ENCODE measurements around the gene MAPK4.
"Not testable (repeated sequence)": the region's sequence is repeated elsewhere in the genome, so short reads cannot be mapped to it uniquely, and the experiment has no call there.

MAPK4 gene

DNA sequence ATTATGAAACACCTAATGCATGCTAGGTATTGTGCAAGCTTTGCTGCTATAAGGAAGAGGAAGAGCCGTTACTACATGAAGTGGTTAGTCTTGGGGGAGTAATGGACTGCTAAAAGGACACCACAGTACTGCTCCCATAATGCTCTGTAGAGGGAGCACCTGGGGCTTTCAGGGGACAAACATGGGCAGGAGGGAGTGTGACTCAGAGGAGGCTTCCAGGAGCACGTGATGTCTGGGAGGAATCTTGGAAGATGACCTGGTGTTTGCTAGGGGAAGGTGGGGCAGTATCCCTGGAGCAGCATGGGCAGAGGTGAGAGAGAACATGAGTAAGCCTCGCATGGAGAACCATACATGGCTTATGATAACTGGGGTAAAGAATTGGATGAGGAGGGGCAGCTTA, 18.8 kb downstream of the MAPK4 start:
- Histone ChIP-seq H3K27me3 (ENCODE audit: low read depth, low read length) (no peaks in the 10 kb centered on the region), H3K9me3 (ENCODE audit: control insufficient read depth in 1 of 2, low read length in 2 of 2) (no peaks in the 10 kb centered on the region), H3K27ac (ENCODE audit: low read length) (no peak overlapping the region), H3K36me3 (ENCODE audit: control insufficient read depth in 1 of 2, insufficient read depth in 2 of 2, low read length in 2 of 2) (no peaks in the 10 kb centered on the region), H3K4me1 (ENCODE audit: control insufficient read depth in 1 of 2, insufficient read depth in 2 of 2, low read length in 2 of 2) (no peaks in the 10 kb centered on the region), H3K4me3 (ENCODE audit: low read depth in 1 of 2, low read length in 2 of 2) (no peak overlapping the region)

- H3K9me3 ChIP-seq (ENCODE audit: control insufficient read depth in 1 of 2, low read length in 2 of 2), result no peaks in the 10 kb centered on the region
- no peaks in the 10 kb centered on the region for H3K36me3 ChIP-seq (ENCODE audit: control insufficient read depth in 1 of 2, insufficient read depth in 2 of 2, low read length in 2 of 2)
- H3K27me3 ChIP-seq (ENCODE audit: low read depth, low read length), result no peaks in the 10 kb centered on the region
- no peak overlapping the region for H3K27ac ChIP-seq (ENCODE audit: low read length)
- H3K4me1 ChIP-seq (ENCODE audit: control insufficient read depth in 1 of 2, insufficient read depth in 2 of 2, low read length in 2 of 2), result no peaks in the 10 kb centered on the region
- no peak overlapping the region for H3K4me3 ChIP-seq (ENCODE audit: low read depth in 1 of 2, low read length in 2 of 2)
These were observed 19.3 kb downstream of the MAPK4 start for GRCh38 chr18:50579061-50579774.

- no peaks in the 10 kb centered on the region for H3K9me3 ChIP-seq (ENCODE audit: control insufficient read depth in 1 of 2, low read length in 2 of 2)
- no peaks in the 10 kb centered on the region for H3K27me3 ChIP-seq (ENCODE audit: low read depth, low read length)
- H3K36me3 ChIP-seq (ENCODE audit: control insufficient read depth in 1 of 2, insufficient read depth in 2 of 2, low read length in 2 of 2), result no peaks in the 10 kb centered on the region
- no peak overlapping the region for H3K4me3 ChIP-seq (ENCODE audit: low read depth in 1 of 2, low read length in 2 of 2)
- no peaks in the 10 kb centered on the region for H3K4me1 ChIP-seq (ENCODE audit: control insufficient read depth in 1 of 2, insufficient read depth in 2 of 2, low read length in 2 of 2)
- H3K27ac ChIP-seq (ENCODE audit: low read length), result no peak overlapping the region
These were observed 21.6 kb downstream of the MAPK4 start for GRCh38 chr18:50581517-50581916.

DNA sequence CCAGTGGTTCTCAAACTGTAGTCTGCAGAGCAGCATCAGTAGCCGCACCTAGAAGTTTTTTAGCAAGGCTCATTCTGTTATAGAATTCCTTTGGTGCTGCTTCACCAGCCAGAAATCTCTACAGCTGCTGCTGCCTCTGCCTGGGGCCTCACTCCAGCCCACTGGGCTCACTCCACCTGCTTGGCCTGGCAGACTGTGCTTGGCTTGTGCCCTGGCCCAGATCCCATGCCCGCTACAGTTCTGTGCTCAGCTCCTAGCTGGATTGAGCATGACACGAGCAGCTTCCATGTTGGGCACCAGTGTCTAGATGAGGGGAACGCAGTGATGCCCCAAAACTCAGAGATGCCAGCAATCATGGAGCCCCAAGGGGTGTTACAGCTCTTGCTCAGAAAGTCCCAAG, 22.6 kb downstream of the MAPK4 start:
- no peaks in the 10 kb centered on the region for H3K36me3 ChIP-seq (ENCODE audit: control insufficient read depth in 1 of 2, insufficient read depth in 2 of 2, low read length in 2 of 2)
- H3K27me3 ChIP-seq (ENCODE audit: low read depth, low read length), result no peaks in the 10 kb centered on the region
- no peak overlapping the region for H3K4me3 ChIP-seq (ENCODE audit: low read depth in 1 of 2, low read length in 2 of 2)
- no peaks in the 10 kb centered on the region for H3K4me1 ChIP-seq (ENCODE audit: control insufficient read depth in 1 of 2, insufficient read depth in 2 of 2, low read length in 2 of 2)
- H3K27ac ChIP-seq (ENCODE audit: low read length), result no peak overlapping the region
- no peaks in the 10 kb centered on the region for H3K9me3 ChIP-seq (ENCODE audit: control insufficient read depth in 1 of 2, low read length in 2 of 2)

DNA sequence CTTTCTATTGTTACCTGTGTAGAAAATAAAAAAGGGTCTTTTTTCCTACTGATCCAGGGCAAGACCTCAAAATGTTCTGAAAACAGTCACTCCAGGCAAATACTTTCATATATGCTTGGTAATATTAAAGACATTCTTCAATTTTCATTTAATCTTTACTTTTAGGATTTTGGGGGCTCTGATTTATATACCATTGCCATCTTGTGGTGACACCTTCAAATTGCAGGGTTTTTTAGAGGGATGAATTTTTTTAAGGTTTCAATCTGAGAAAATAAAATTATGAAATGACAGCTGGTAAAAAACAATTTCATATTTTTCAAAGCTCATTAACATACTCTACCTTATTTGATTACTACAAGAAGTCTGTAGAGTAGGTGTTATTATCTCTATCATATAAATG, 26.8 kb downstream of the MAPK4 start:
- Histone ChIP-seq H3K36me3 (ENCODE audit: control insufficient read depth in 1 of 2, insufficient read depth in 2 of 2, low read length in 2 of 2) (no peaks in the 10 kb centered on the region), H3K4me1 (ENCODE audit: control insufficient read depth in 1 of 2, insufficient read depth in 2 of 2, low read length in 2 of 2) (no peaks in the 10 kb centered on the region), H3K27ac (ENCODE audit: low read length) (no peak overlapping the region), H3K4me3 (ENCODE audit: low read depth in 1 of 2, low read length in 2 of 2) (no peak overlapping the region), H3K27me3 (ENCODE audit: low read depth, low read length) (no peaks in the 10 kb centered on the region), H3K9me3 (ENCODE audit: control insufficient read depth in 1 of 2, low read length in 2 of 2) (peaks cover 0 to 4% of the 10 kb centered on the region in 2 donors)

DNA sequence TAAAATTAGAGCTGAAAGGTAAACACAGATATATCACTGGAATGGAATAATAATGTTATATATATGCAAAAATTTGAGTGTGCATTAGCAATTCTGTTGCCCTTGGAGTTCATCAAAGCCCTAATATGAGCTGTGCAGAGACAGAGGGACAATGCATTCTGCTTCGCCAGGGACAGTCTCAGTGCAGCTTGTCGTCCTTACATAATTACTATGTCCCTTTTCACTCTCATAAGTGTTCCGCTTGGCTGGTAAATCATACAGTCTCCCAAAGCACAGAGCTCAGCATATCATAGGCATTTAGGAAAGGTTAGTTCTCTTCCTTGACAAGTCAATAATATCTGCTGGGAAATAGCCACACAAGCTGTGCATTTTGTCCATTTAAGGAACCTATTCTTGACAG, 30.7 kb downstream of the MAPK4 start:
- Histone ChIP-seq H3K4me1 (ENCODE audit: control insufficient read depth in 1 of 2, insufficient read depth in 2 of 2, low read length in 2 of 2) (no peaks in the 10 kb centered on the region), H3K4me3 (ENCODE audit: low read depth in 1 of 2, low read length in 2 of 2) (no peak overlapping the region), H3K27ac (ENCODE audit: low read length) (no peak overlapping the region)

DNA sequence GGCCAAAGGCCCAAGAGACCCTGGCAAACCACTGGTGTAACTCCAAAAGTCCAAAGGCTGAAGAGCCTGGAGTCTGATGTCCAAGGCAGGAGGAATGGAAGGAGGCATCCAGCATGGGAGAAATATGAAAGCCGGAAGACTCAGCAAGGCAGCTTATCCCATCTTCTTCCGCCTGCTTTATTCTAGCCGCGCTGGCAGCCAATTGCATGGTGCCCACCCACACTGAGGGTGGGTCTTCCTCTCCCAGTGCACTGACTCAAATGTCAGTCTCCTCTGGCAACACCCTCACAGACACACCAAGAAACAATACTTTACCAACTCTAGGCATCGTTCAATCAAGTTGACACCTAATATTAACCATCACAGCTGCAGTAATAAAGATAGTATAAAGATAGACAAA, 34.1 kb downstream of the MAPK4 start:
- Histone ChIP-seq H3K27me3 (ENCODE audit: low read depth, low read length) (no peaks in the 10 kb centered on the region), H3K36me3 (ENCODE audit: control insufficient read depth in 1 of 2, insufficient read depth in 2 of 2, low read length in 2 of 2) (no peaks in the 10 kb centered on the region), H3K27ac (ENCODE audit: low read length) (no peak overlapping the region)

More for the DNA sequence above, 30.7 kb downstream of the MAPK4 start:
- H3K36me3 ChIP-seq (ENCODE audit: control insufficient read depth in 1 of 2, insufficient read depth in 2 of 2, low read length in 2 of 2), result no peaks in the 10 kb centered on the region
- H3K27me3 ChIP-seq (ENCODE audit: low read depth, low read length), result no peaks in the 10 kb centered on the region
- H3K9me3 ChIP-seq (ENCODE audit: control insufficient read depth in 1 of 2, low read length in 2 of 2), result peaks cover 0 to 4% of the 10 kb centered on the region in 2 donors

DNA sequence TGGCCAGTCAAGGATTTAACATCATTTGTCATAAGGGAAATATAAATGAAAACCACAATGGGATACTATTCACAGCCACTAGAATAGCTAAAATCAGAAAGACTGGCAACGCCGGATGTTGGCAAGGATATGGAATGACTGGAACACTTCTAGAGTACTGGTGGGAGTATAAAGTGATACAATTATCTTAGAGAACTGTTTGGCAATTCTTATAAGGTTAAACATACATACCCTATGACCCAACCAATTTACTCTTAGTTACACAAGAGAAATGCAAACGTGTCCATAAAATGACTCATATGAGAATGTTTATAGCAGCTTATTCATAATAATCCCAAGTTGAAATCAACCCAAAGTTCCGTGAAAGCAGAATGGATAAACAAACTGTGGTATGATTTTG, 35.1 kb downstream of the MAPK4 start:
- no peak overlapping the region for H3K4me3 ChIP-seq (ENCODE audit: low read depth in 1 of 2, low read length in 2 of 2)
- H3K4me1 ChIP-seq (ENCODE audit: control insufficient read depth in 1 of 2, insufficient read depth in 2 of 2, low read length in 2 of 2), result no peaks in the 10 kb centered on the region
- H3K27ac ChIP-seq (ENCODE audit: low read length), result no peak overlapping the region
- H3K9me3 ChIP-seq (ENCODE audit: control insufficient read depth in 1 of 2, low read length in 2 of 2), result no peaks in the 10 kb centered on the region
- H3K27me3 ChIP-seq (ENCODE audit: low read depth, low read length), result no peaks in the 10 kb centered on the region
- no peaks in the 10 kb centered on the region for H3K36me3 ChIP-seq (ENCODE audit: control insufficient read depth in 1 of 2, insufficient read depth in 2 of 2, low read length in 2 of 2)

More for the DNA sequence above, 34.1 kb downstream of the MAPK4 start:
- no peaks in the 10 kb centered on the region for H3K9me3 ChIP-seq (ENCODE audit: control insufficient read depth in 1 of 2, low read length in 2 of 2)
- H3K4me3 ChIP-seq (ENCODE audit: low read depth in 1 of 2, low read length in 2 of 2), result no peak overlapping the region
- no peaks in the 10 kb centered on the region for H3K4me1 ChIP-seq (ENCODE audit: control insufficient read depth in 1 of 2, insufficient read depth in 2 of 2, low read length in 2 of 2)

DNA sequence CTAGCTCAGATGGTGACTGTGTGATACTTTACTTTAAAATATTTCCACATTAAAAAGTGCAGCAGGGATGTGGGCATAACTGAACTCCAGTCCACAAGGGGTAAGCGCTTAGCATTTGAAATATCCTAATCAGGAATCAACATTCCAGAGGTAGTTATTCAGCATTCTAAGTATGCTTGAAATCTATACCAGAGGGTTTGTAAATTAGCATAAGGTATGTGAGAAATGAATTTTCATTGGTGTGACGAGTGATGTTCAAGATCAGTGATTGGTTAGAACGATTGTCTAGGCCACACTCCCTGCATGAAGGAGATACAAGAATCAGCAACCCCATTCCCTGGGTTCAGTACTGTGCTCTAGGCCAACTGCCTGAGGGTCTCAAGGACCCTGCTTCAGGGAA, 42.6 kb downstream of the MAPK4 start:
- H3K4me1 ChIP-seq (ENCODE audit: control insufficient read depth in 1 of 2, insufficient read depth in 2 of 2, low read length in 2 of 2), result no peaks in the 10 kb centered on the region
- no peaks in the 10 kb centered on the region for H3K36me3 ChIP-seq (ENCODE audit: control insufficient read depth in 1 of 2, insufficient read depth in 2 of 2, low read length in 2 of 2)
- H3K27me3 ChIP-seq (ENCODE audit: low read depth, low read length), result no peaks in the 10 kb centered on the region
- H3K27ac ChIP-seq (ENCODE audit: low read length), result no peak overlapping the region
- H3K4me3 ChIP-seq (ENCODE audit: low read depth in 1 of 2, low read length in 2 of 2), result no peak overlapping the region
- peaks cover 0 to 2% of the 10 kb centered on the region in 2 donors for H3K9me3 ChIP-seq (ENCODE audit: control insufficient read depth in 1 of 2, low read length in 2 of 2)

- Histone ChIP-seq H3K4me1 (ENCODE audit: control insufficient read depth in 1 of 2, insufficient read depth in 2 of 2, low read length in 2 of 2) (no peaks in the 10 kb centered on the region), H3K4me3 (ENCODE audit: low read depth in 1 of 2, low read length in 2 of 2) (no peak overlapping the region), H3K27me3 (ENCODE audit: low read depth, low read length) (no peaks in the 10 kb centered on the region), H3K36me3 (ENCODE audit: control insufficient read depth in 1 of 2, insufficient read depth in 2 of 2, low read length in 2 of 2) (no peaks in the 10 kb centered on the region), H3K9me3 (ENCODE audit: control insufficient read depth in 1 of 2, low read length in 2 of 2) (peaks cover 0 to 2% of the 10 kb centered on the region in 2 donors), H3K27ac (ENCODE audit: low read length) (no peak overlapping the region)
These were observed 46.7 kb downstream of the MAPK4 start for GRCh38 chr18:50606609-50607008.

DNA sequence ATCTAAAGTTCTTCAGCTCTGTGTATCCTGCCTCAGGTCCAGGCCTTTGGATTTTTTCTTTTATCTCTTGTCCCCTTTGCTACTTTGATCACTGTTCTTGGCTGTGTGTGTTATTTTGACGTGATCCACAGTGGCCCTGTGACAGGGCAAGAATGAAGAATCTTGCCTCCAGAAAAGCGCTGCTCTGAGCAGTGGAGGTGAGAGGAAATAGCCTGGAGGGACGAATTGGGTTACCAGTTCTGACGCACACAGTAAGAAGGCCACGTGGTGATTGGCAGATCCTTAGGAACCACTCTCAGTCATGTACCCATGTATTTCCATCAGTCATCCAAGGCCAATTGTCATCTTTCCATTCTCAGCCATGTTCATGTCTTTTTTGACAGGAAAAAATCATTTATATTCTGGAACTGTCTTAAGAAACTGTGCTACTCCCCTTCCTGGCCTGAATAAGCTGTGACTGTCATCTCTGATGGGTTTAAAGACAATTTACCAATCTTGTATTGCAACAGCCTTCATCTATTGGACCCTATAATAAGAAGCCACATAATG, 47.6 kb downstream of the MAPK4 start:
- H3K27ac ChIP-seq (ENCODE audit: low read length), result no peak overlapping the region
- no peaks in the 10 kb centered on the region for H3K36me3 ChIP-seq (ENCODE audit: control insufficient read depth in 1 of 2, insufficient read depth in 2 of 2, low read length in 2 of 2)
- H3K9me3 ChIP-seq (ENCODE audit: control insufficient read depth in 1 of 2, low read length in 2 of 2), result peaks cover 0 to 2% of the 10 kb centered on the region in 2 donors
- H3K4me3 ChIP-seq (ENCODE audit: low read depth in 1 of 2, low read length in 2 of 2), result no peak overlapping the region
- no peaks in the 10 kb centered on the region for H3K27me3 ChIP-seq (ENCODE audit: low read depth, low read length)
- H3K4me1 ChIP-seq (ENCODE audit: control insufficient read depth in 1 of 2, insufficient read depth in 2 of 2, low read length in 2 of 2), result no peaks in the 10 kb centered on the region

DNA sequence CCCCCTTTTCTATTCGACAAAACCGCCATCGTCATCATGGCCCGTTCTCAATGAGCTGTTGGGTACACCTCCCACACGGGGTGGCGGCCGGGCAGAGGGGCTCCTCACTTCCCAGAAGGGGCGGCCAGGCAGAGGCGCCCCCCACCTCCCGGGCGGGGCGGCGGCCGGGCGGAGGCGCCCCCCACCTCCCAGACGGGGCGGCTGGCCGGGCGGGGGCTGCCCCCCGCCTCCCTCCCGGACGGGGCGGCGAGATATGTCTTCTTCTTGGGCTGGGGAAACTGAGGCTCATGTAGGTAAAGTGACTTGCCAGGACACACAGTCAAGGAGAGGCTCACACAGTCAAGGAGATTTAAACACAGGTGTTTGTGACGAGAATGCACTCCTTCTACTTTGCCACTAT, 49.3 kb downstream of the MAPK4 start:
- H3K27ac ChIP-seq (ENCODE audit: low read length); H3K36me3 ChIP-seq (ENCODE audit: control insufficient read depth in 1 of 2, insufficient read depth in 2 of 2, low read length in 2 of 2); H3K27me3 ChIP-seq (ENCODE audit: low read depth, low read length); H3K4me3 ChIP-seq (ENCODE audit: low read depth in 1 of 2, low read length in 2 of 2); H3K4me1 ChIP-seq (ENCODE audit: control insufficient read depth in 1 of 2, insufficient read depth in 2 of 2, low read length in 2 of 2); H3K9me3 ChIP-seq (ENCODE audit: control insufficient read depth in 1 of 2, low read length in 2 of 2): not testable (repeated sequence)

Measured in muscle layer of duodenum (tissue), 2 donors.